HCT116 (cell line): Measurements from ENCODE around the gene LRSAM1.
A peak's percentile ranks its signal among the peaks of the same experiment; 100 is the strongest.

Source experiments
- EZH2 ChIP-seq: fragments of 200-600 bp; sonication (generic); IDR thresholded peaks from 2 replicates; pipeline ENCODE4 v1.6.1; 2017; ENCODE audit warnings: antibody characterized with exemption, mixed run types
- POLR2AphosphoS5 ChIP-seq: IDR thresholded peaks from 2 replicates; pipeline ENCODE4 v1.6.1; 2011; ENCODE audit warnings: mild to moderate bottlenecking, low read depth, low read length, moderate library complexity
- TF ChIP-seq, protein P1 (sequence below), 3 experiments: fragments of 200-600 bp in 1 of 3; sonication (generic) in 1 of 3; IDR thresholded peaks in 2 of 3; conservative IDR thresholded peaks in 1 of 3; 2 replicates each; pipeline ENCODE4 v1.5.1; 2012 to 2017; ENCODE audit warnings: low read depth in 2 of 3, low read length in 2 of 3, antibody characterized with exemption in 1 of 3, borderline replicate concordance in 1 of 3, control low read depth in 1 of 3, mild to moderate bottlenecking in 1 of 3, mixed read lengths in 1 of 3, mixed run types in 1 of 3, moderate library complexity in 1 of 3; ENCODE audit not compliant: insufficient read depth in 1 of 3

DNA sequence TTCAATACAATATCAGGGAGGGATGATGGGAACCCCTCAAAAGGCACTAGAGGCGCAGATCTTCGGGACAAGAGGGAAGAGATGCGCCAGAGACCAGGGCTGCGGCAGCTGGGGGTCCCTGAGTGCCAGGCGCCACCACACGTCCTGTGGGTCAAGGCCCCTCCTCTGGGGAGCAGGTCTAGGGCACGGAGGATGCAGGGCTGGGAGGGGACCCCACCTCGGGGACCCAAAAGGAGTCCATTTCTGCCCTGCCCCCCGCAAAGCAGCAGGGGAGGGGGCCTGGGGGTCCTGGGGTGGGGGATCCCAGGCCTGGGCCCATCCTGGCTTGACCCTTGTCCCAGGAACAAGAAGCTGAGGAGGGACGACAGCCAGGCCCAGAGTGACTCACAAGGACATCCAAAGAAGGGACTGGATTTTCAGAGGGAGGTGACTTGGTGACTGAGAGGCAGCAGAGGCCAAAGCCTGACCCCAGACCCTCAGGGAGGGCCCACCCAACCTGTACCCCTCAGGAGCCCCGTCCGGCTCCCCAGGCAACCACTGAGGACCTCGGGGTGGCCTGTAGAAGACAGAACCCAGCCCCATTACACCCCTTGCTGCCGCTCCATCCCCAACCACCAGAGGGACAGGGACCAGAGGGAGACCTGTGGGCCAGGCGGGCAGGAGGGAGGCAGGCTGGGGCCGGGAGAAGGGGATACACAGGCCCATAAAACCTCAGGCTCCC lies 54.2 kb downstream of the LRSAM1 start:
- TF ChIP-seq, protein P1, sequence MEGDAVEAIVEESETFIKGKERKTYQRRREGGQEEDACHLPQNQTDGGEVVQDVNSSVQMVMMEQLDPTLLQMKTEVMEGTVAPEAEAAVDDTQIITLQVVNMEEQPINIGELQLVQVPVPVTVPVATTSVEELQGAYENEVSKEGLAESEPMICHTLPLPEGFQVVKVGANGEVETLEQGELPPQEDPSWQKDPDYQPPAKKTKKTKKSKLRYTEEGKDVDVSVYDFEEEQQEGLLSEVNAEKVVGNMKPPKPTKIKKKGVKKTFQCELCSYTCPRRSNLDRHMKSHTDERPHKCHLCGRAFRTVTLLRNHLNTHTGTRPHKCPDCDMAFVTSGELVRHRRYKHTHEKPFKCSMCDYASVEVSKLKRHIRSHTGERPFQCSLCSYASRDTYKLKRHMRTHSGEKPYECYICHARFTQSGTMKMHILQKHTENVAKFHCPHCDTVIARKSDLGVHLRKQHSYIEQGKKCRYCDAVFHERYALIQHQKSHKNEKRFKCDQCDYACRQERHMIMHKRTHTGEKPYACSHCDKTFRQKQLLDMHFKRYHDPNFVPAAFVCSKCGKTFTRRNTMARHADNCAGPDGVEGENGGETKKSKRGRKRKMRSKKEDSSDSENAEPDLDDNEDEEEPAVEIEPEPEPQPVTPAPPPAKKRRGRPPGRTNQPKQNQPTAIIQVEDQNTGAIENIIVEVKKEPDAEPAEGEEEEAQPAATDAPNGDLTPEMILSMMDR (IDR thresholded peaks at IDR 0.05 in 2 of 3, conservative IDR thresholded peaks at IDR 0.05 in 1 of 3; ENCODE audit: borderline replicate concordance in 1 of 3, insufficient read depth in 1 of 3, low read depth in 2 of 3, low read length in 2 of 3): peak; percentile 24 to 68 (median 64); a peak in 5 of 6 replicates
- TF ChIP-seq EZH2: no peak
- no peak for TF ChIP-seq POLR2AphosphoS5
